Mesendoderm (in vitro differentiated cells): ENCODE results near the gene DCST2.
"Not testable (repeated sequence)": the region's sequence is repeated elsewhere in the genome, so short reads cannot be mapped to it uniquely, and the experiment has no call there.

Source experiments
- DNase-seq: peaks from one replicate; pipeline ENCODE4 v3.0.0; 2013
- H2AK5ac ChIP-seq: 2 replicates; pipeline ENCODE4 v1.6.1; 2013; ENCODE audit warnings: low read length, inconsistent platforms
- H2BK120ac ChIP-seq: 2 replicates; pipeline ENCODE4 v1.6.1; 2013; ENCODE audit warnings: low read depth, mild to moderate bottlenecking, low read length, moderate library complexity, mixed read lengths
- H2BK15ac ChIP-seq: replicated peaks from 2 replicates; pipeline ENCODE4 v1.6.1; 2013; ENCODE audit warnings: low read depth, mild to moderate bottlenecking, moderate library complexity
- H2BK5ac ChIP-seq: 2 replicates; pipeline ENCODE4 v1.6.1; 2013; ENCODE audit warnings: low read length, inconsistent platforms
- H3K18ac ChIP-seq: 2 replicates; pipeline ENCODE4 v1.6.1; 2013; ENCODE audit warnings: mild to moderate bottlenecking, low read length, mixed read lengths
- H3K23ac ChIP-seq: one replicate; pipeline ENCODE4 v1.6.1; 2013; ENCODE audit warnings: low read length
- H3K27ac ChIP-seq: 2 replicates; pipeline ENCODE4 v1.5.1; 2013; ENCODE audit warnings: low read depth, mild to moderate bottlenecking, inconsistent platforms, low read length, moderate library complexity
- H3K27me3 ChIP-seq: 2 replicates; pipeline ENCODE4 v1.6.1; 2013; ENCODE audit warnings: low read length, control low read depth, mild to moderate bottlenecking, inconsistent platforms; ENCODE audit not compliant: insufficient read depth, poor library complexity
- H3K36me3 ChIP-seq: 2 replicates; pipeline ENCODE4 v1.6.1; 2013; ENCODE audit warnings: low read length, inconsistent platforms; ENCODE audit not compliant: control insufficient read depth, insufficient read depth
- H3K4ac ChIP-seq: one replicate; pipeline ENCODE4 v1.6.1; 2013; ENCODE audit warnings: low read depth, mild to moderate bottlenecking, low read length, moderate library complexity
- H3K4me1 ChIP-seq: 2 replicates; pipeline ENCODE4 v1.6.1; 2013; ENCODE audit warnings: low read depth, low read length, inconsistent platforms; ENCODE audit not compliant: control insufficient read depth
- H3K4me2 ChIP-seq: 2 replicates; pipeline ENCODE4 v1.6.1; 2013; ENCODE audit warnings: low read length
- H3K4me3 ChIP-seq: 2 replicates; pipeline ENCODE4 v1.5.1; 2013; ENCODE audit warnings: mild to moderate bottlenecking, low read length
- H3K56ac ChIP-seq: one replicate; pipeline ENCODE4 v1.6.1; 2013; ENCODE audit warnings: low read length
- H3K79me1 ChIP-seq: 2 replicates; pipeline ENCODE4 v1.6.1; 2013; ENCODE audit warnings: low read length, inconsistent platforms
- H3K79me2 ChIP-seq: 2 replicates; pipeline ENCODE4 v1.6.1; 2013; ENCODE audit warnings: mild to moderate bottlenecking, low read length; ENCODE audit not compliant: control insufficient read depth, insufficient read depth
- H3K9ac ChIP-seq: 2 replicates; pipeline ENCODE4 v1.6.1; 2013; ENCODE audit warnings: low read length, inconsistent platforms
- H4K5ac ChIP-seq: one replicate; pipeline ENCODE4 v1.6.1; 2013; ENCODE audit warnings: low read length
- H4K8ac ChIP-seq: one replicate; pipeline ENCODE4 v1.6.1; 2013; ENCODE audit warnings: low read depth, mild to moderate bottlenecking, control low read depth, low read length, moderate library complexity
- WGBS: extraction: QIAGEN DNeasy Blood & Tissue Kit; methylation state at CpG from one replicate; pipeline ENCODE4 v1.1.7; 2013; ENCODE audit warnings: low lambda C conversion rate, missing lambda C conversion rate; ENCODE audit not compliant: insufficient coverage; ENCODE audit errors: extremely low coverage; 5-methylcytosine and 5-hydroxymethylcytosine counted together

DCST2 gene

GRCh38 chr1:154998818-154999570 lies 34.6 kb downstream of the DCST2 start:
- no peak overlapping the region for H4K8ac ChIP-seq
- H3K18ac ChIP-seq: peak overlapping the region; percentile 95
- H2BK15ac ChIP-seq: no peak overlapping the region
- no peaks in the 10 kb centered on the region for H3K4me1 ChIP-seq
- no peak overlapping the region for H3K23ac ChIP-seq
- H3K56ac ChIP-seq: peak overlapping the region; percentile 77
- no CpG with 5 or more reads among the region's 40 CpGs for WGBS
- H3K4me3 ChIP-seq: no peak overlapping the region
- H2AK5ac ChIP-seq: no peak overlapping the region
- DNase-seq: peak; percentile 95
- H3K79me1 ChIP-seq: no peaks in the 10 kb centered on the region
- H3K27me3 ChIP-seq: no peaks in the 10 kb centered on the region
- peak overlapping the region; percentile 41 for H3K9ac ChIP-seq
- no peak overlapping the region for H2BK5ac ChIP-seq
- H3K36me3 ChIP-seq: no peaks in the 10 kb centered on the region
- peaks cover 5% of the 10 kb centered on the region for H3K79me2 ChIP-seq
- peak overlapping the region; percentile 35 for H3K27ac ChIP-seq
- H3K4ac ChIP-seq: peak overlapping the region; percentile 71
- H3K4me2 ChIP-seq: peak overlapping the region; percentile 39
- peak overlapping the region; percentile 68 for H2BK120ac ChIP-seq
- H4K5ac ChIP-seq: no peak overlapping the region

GRCh38 chr1:154998201-154998780 lies 35.3 kb downstream of the DCST2 start:
- Histone ChIP-seq H3K56ac (no peak overlapping the region), H3K4me2 (no peak overlapping the region), H3K4me1 (no peaks in the 10 kb centered on the region), H3K4ac (no peak overlapping the region), H3K18ac (no peak overlapping the region), H2BK120ac (no peak overlapping the region), H2BK5ac (no peak overlapping the region), H2AK5ac (no peak overlapping the region), H3K36me3 (no peaks in the 10 kb centered on the region), H3K27me3 (no peaks in the 10 kb centered on the region), H4K5ac (no peak overlapping the region), H3K79me1 (no peaks in the 10 kb centered on the region), H3K79me2 (peaks cover 5% of the 10 kb centered on the region), H3K4me3 (no peak overlapping the region), H3K27ac (no peak overlapping the region), H4K8ac (no peak overlapping the region), H2BK15ac (no peak overlapping the region), H3K9ac (no peak overlapping the region), H3K23ac (no peak overlapping the region)
- no CpG with 5 or more reads among the region's 16 CpGs for WGBS
- DNase-seq: no peak

GRCh38 chr1:154996966-154997701 lies 36.4 kb downstream of the DCST2 start:
- no peak overlapping the region for H3K56ac ChIP-seq
- H2BK5ac ChIP-seq: no peak overlapping the region
- H3K4me1 ChIP-seq: no peaks in the 10 kb centered on the region
- H3K4me2 ChIP-seq: no peak overlapping the region
- WGBS: no CpG with 5 or more reads among the region's 15 CpGs
- no peak overlapping the region for H3K4me3 ChIP-seq
- no peak overlapping the region for H2BK120ac ChIP-seq
- no peaks in the 10 kb centered on the region for H3K79me1 ChIP-seq
- H3K27me3 ChIP-seq: no peaks in the 10 kb centered on the region
- no peak overlapping the region for H2BK15ac ChIP-seq
- H3K18ac ChIP-seq: no peak overlapping the region
- no peak overlapping the region for H4K8ac ChIP-seq
- H3K79me2 ChIP-seq: no peaks in the 10 kb centered on the region
- H3K4ac ChIP-seq: no peak overlapping the region
- no peak for DNase-seq
- H3K9ac ChIP-seq: no peak overlapping the region
- no peak overlapping the region for H2AK5ac ChIP-seq
- H3K23ac ChIP-seq: no peak overlapping the region
- no peak overlapping the region for H4K5ac ChIP-seq
- H3K36me3 ChIP-seq: no peaks in the 10 kb centered on the region
- H3K27ac ChIP-seq: no peak overlapping the region

- H3K4me2 ChIP-seq, H3K23ac ChIP-seq, H3K4ac ChIP-seq, H3K27ac ChIP-seq, H3K4me1 ChIP-seq, H3K4me3 ChIP-seq, H4K5ac ChIP-seq, H3K9ac ChIP-seq, H3K36me3 ChIP-seq, H2BK120ac ChIP-seq, H3K56ac ChIP-seq, H3K79me1 ChIP-seq, H3K27me3 ChIP-seq, H4K8ac ChIP-seq, H2BK5ac ChIP-seq, H2AK5ac ChIP-seq, H3K79me2 ChIP-seq, H2BK15ac ChIP-seq, H3K18ac ChIP-seq: not testable (repeated sequence)
- DNase-seq: peak; percentile 67
- WGBS: no CpG with 5 or more reads among the region's 13 CpGs
Measured at GRCh38 chr1:154995301-154995983, 38.1 kb downstream of the DCST2 start.

- DNase-seq: no peak
- H4K8ac ChIP-seq: no peak overlapping the region
- H3K18ac ChIP-seq: no peak overlapping the region
- H3K23ac ChIP-seq: no peak overlapping the region
- H3K27me3 ChIP-seq: no peaks in the 10 kb centered on the region
- H2AK5ac ChIP-seq: no peak overlapping the region
- H3K56ac ChIP-seq: no peak overlapping the region
- H2BK120ac ChIP-seq: no peak overlapping the region
- no peak overlapping the region for H2BK15ac ChIP-seq
- H3K4me3 ChIP-seq: no peak overlapping the region
- H3K4ac ChIP-seq: no peak overlapping the region
- H3K27ac ChIP-seq: no peak overlapping the region
- H3K36me3 ChIP-seq: peaks cover 6% of the 10 kb centered on the region
- peaks cover 4% of the 10 kb centered on the region for H3K79me1 ChIP-seq
- no peak overlapping the region for H3K9ac ChIP-seq
- H3K79me2 ChIP-seq: no peaks in the 10 kb centered on the region
- WGBS: no CpG with 5 or more reads among the region's 3 CpGs
- H4K5ac ChIP-seq: no peak overlapping the region
- H3K4me1 ChIP-seq: no peaks in the 10 kb centered on the region
- no peak overlapping the region for H2BK5ac ChIP-seq
- H3K4me2 ChIP-seq: no peak overlapping the region
Measured at GRCh38 chr1:154994591-154994990, 39.0 kb downstream of the DCST2 start.
